Measurements from ENCODE around the gene SLX4IP. TPM values are rescaled to one million over a fixed set of nuclear protein-coding genes. Genes with fewer than 3 reads are reported as not detected.

SLX4IP gene
- total RNA-seq, 1 experiment from 2014 or later: 7.4 TPM

- TF ChIP-seq CTCF (IDR thresholded peaks at IDR 0.05) (no peak), IRF2 (CRISPR knock-in tag; IDR thresholded peaks at IDR 0.05; ENCODE audit: borderline replicate concordance, low read depth) (no peak), CDX4 (CRISPR knock-in tag; IDR thresholded peaks at IDR 0.05; ENCODE audit: borderline replicate concordance) (no peak), GABPB1 (CRISPR knock-in tag; IDR thresholded peaks at IDR 0.05) (no peak), NFE2L1 (CRISPR knock-in tag; IDR thresholded peaks at IDR 0.05) (no peak), ZSCAN18 (CRISPR knock-in tag; IDR thresholded peaks at IDR 0.05) (no peak), FOXJ3 (CRISPR knock-in tag; IDR thresholded peaks at IDR 0.05; ENCODE audit: borderline replicate concordance) (no peak), PREB (CRISPR knock-in tag; IDR thresholded peaks at IDR 0.05; ENCODE audit: borderline replicate concordance) (no peak), ATF2 (CRISPR knock-in tag; IDR thresholded peaks at IDR 0.05; ENCODE audit: borderline replicate concordance, low read depth) (no peak), ZNF121 (CRISPR knock-in tag; IDR thresholded peaks at IDR 0.05) (no peak)
These were observed 141.4 kb downstream of the SLX4IP start (continued) for GRCh38 chr20:10576411-10577090.

GRCh38 chr20:10577648-10578047 lies 142.5 kb downstream of the SLX4IP start:
- Mint-ChIP-seq H3K27ac (no peak overlapping the region), H3K9me3 (no peaks in the 10 kb centered on the region), H3K27me3 (ENCODE audit: low read depth) (no peaks in the 10 kb centered on the region), H3K4me1 (peaks cover 20% of the 10 kb centered on the region), H3K4me3 (no peak overlapping the region), H3K36me3 (no peaks in the 10 kb centered on the region)
- ChIA-PET POLR2A (no interaction called here), CTCF (interaction anchor here (1.4 kb wide), 1 partner anchor 25 kb away, joined by 3 read pairs; no protein-coding TSS in a partner anchor)
- no peak for ATAC-seq
- TF ChIP-seq MYBL2 (CRISPR knock-in tag; IDR thresholded peaks at IDR 0.05) (no peak), ZNF512 (CRISPR knock-in tag; IDR thresholded peaks at IDR 0.05; ENCODE audit: borderline replicate concordance) (no peak), ZNF281 (CRISPR knock-in tag; IDR thresholded peaks at IDR 0.05) (no peak), IRF1 (CRISPR knock-in tag; IDR thresholded peaks at IDR 0.05) (no peak)
- DNase-seq (ENCODE audit: low spot score): no peak

Measured in WTC11 (cell line).